Ovary (tissue), 3 donors: ENCODE results near the gene DOK6.

Experiments
- CTCF ChIP-seq, 3 donors: fragments of 450-650 bp in 2 of 3; fragments of 200-600 bp in 1 of 3; IDR thresholded peaks; one replicate each; pipeline versions ENCODE4 v1.5.1 to v1.8.0; 2016 to 2022; ENCODE audit warnings: antibody characterized with exemption in 3 of 3, mild to moderate bottlenecking in 1 of 3
- EP300 ChIP-seq: sonication (generic); formaldehyde crosslinking; IDR thresholded peaks from one replicate; pipeline ENCODE4 v1.6.1; 2017; ENCODE audit warnings: antibody characterized with exemption
- POLR2A ChIP-seq: fragments of 450-650 bp; IDR thresholded peaks from one replicate; pipeline ENCODE4 v1.6.1; 2017; ENCODE audit warnings: antibody characterized with exemption, mild to moderate bottlenecking, moderate library complexity
- donor health status: DM: no; HTN: no; CAD: no.

GRCh38 chr18:69648486-69648885, 247.8 kb downstream of the DOK6 start:
- TF ChIP-seq CTCF (IDR thresholded peaks at IDR 0.05) (no peak), POLR2A (no peak), EP300 (no peak)
